Amniotic epithelial cell (primary cell): ENCODE measurements around the gene DDX51.

Experiments
- DNase-seq: peaks from one replicate; pipeline ENCODE4 v3.0.0-alpha.2; 2010; ENCODE audit warnings: low read depth

The DDX51 gene, protein sequence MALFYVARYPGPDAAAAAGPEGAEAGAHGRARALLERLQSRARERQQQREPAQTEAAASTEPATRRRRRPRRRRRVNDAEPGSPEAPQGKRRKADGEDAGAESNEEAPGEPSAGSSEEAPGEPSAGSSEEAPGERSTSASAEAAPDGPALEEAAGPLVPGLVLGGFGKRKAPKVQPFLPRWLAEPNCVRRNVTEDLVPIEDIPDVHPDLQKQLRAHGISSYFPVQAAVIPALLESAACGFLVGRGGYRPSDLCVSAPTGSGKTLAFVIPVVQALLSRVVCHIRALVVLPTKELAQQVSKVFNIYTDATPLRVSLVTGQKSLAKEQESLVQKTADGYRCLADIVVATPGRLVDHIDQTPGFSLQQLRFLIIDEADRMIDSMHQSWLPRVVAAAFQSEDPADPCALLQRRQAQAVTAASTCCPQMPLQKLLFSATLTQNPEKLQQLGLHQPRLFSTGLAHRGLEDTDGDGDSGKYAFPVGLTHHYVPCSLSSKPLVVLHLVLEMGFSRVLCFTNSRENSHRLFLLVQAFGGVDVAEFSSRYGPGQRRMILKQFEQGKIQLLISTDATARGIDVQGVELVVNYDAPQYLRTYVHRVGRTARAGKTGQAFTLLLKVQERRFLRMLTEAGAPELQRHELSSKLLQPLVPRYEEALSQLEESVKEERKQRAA

DNA sequence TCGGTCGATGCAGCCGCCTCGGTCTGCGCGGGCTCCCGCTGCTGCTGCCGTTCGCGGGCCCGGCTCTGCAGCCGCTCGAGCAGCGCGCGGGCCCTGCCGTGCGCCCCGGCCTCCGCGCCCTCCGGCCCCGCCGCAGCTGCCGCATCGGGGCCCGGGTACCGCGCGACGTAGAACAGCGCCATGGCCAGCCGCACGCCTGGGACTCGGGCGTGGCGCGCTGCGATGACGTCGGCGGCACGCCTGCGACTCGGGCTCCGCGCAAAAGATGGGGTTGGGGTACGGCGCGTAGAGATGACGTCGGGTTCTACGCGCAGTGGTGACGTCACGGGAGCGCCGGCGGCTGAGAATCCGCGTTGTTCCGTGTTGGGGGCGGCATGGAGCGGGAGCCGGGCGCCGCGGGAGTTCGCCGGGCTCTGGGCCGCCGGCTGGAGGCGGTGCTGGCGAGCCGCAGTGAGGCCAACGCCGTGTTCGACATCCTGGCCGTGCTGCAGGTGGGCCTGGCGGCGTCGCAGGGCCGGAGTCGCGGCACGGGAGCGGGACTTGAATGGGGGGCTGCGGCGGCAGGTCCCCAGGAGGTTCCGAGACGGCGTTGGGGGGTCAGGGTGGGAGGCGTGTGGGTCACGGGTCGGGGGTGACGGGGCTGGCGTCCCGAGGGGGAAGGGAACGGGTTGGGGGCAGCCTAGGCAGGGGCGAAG lies at the start of gene DDX51, which contains the start of gene NOC4L:
DDX51 (minus strand) TSS at position 205 of the 695 bp plus-strand sequence; CDS start at position 182, 23 bp downstream.
NOC4L (plus strand) TSS at position 343 of the 695 bp plus-strand sequence; CDS start at position 375, 32 bp downstream.
- peak; percentile 88 for DNase-seq

DNA sequence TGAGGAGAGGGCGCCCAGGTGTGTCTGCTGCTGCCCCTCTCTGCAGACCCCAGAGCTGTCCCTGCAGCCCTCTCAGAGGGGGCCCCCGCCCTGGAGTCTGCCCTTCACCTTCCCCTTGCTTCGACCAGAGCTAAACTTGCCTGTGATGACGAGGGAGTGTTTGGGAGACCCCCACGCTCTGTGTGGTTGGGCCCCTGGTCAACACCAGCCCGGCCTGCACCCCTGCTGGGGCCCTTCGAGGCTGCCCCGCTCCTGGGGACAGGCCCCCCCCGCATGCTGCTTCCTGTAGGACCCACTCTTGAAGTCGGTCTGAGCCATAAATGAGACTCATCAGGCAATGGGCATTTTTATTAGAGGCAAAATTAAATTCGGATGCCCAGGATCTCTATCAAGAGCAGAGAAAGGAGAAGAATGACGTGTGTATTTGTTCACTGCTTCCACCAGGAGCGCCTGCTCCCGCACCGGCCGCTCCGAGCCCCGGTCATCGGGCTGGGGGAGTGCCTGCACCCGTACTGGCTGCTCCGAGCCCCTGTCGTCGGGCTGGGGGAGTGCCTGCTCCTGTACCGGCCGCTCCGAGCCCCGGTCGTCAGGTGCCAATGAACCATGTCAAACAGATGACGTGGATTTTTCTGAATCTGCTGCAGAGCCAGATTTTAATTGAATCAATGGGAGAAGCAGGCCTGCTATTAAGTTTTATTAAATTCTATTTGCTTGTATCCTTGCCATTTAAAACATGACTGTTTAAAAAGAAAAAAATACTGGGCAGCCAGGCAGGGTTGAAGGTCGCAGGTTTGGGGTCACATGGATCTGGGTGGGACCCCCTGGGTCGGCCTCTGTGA lies 47.8 kb upstream of the DDX51 start:
- DNase-seq = no peak

GRCh38 chr12:132190834-132191500 lies 46.8 kb upstream of the DDX51 start:
- no peak for DNase-seq

DNA sequence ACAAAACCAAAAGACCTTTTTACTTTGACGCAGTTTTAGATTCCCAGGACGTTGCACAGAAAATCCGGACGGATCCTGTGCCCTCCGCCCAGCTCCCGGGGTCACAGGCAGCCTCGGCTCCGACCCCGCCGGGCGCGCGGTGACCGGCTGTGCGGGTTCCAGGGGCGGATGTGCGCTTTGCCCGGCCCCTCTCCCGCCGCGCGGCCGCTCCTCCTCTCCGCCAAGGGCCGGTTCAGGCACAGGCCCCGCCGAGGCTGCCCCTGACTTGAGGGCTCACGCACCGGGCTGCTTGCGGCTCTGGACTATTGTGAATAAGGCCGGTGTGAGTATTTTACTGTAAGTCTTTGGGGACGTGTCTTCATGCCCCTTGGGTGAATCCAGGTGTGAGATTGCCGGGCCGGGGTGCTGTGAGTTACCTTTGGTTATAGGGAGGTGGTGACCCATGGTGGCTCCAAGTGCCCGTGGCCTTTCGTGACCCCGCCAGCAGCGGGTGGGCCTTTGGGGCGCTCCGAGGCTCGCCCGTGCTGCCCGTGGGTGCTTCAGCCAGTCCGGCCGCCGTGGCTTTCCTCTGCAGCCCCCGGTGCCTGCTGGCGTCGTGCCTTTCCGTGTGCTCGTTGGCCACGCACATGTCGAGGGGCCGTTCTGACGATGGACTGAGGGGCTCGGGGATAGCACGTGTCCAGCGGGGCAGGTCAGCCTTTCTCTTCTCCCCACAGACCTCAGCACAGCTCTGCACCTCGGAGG lies 46.1 kb upstream of the DDX51 start:
- no peak for DNase-seq

- peak; percentile 88 for DNase-seq
Measured at GRCh38 chr12:132189378-132190011, 45.4 kb upstream of the DDX51 start.

GRCh38 chr12:132188916-132189325 lies 44.8 kb upstream of the DDX51 start:
- no peak for DNase-seq

- DNase-seq = no peak
Measured at GRCh38 chr12:132188451-132188901, 44.4 kb upstream of the DDX51 start.

DNA sequence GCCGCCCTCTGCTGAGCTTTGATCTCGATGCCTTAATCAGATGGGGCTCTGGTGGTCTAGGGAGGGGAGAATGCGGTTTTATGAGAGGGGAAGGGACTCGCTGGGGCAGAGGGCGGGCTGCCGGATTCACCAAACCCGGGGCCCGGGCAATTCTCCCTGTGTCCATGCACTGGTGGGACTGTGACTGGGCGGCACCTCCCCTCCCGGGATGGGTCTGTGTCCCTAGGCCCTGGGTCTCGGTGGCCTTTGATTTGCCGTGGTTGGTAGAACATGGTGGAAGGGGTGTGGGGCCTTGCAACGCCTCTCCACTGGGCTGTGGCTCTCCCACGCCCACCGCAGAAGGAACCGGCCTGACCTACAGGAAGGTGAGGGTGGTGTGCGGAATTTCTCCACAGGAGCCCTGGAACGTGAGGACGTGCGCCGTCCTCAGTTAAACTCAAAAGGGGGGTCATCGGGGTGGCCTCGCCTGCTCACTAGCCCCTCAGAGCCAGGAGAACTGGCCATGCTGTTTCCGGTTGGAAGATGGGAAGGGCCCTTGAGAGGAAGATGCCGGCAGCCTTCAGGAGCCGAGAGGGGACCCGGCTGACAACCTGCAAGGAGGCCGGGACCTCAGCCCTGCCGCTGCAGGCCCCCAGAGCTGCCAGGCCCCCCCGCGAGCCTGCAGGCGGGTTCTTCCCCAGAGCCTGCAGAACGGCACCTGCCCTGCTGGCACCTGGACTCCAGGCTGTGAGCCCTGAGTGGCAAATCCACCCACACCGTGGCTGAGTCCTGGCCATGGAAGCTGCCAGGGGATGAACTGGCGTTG lies 43.7 kb upstream of the DDX51 start:
- DNase-seq = no peak

GRCh38 chr12:132186857-132187620 lies 42.9 kb upstream of the DDX51 start:
- no peak for DNase-seq

- DNase-seq = no peak
Measured at GRCh38 chr12:132186208-132186856, 42.2 kb upstream of the DDX51 start.

GRCh38 chr12:132185705-132186104 lies 41.6 kb upstream of the DDX51 start:
- DNase-seq = no peak

DNA sequence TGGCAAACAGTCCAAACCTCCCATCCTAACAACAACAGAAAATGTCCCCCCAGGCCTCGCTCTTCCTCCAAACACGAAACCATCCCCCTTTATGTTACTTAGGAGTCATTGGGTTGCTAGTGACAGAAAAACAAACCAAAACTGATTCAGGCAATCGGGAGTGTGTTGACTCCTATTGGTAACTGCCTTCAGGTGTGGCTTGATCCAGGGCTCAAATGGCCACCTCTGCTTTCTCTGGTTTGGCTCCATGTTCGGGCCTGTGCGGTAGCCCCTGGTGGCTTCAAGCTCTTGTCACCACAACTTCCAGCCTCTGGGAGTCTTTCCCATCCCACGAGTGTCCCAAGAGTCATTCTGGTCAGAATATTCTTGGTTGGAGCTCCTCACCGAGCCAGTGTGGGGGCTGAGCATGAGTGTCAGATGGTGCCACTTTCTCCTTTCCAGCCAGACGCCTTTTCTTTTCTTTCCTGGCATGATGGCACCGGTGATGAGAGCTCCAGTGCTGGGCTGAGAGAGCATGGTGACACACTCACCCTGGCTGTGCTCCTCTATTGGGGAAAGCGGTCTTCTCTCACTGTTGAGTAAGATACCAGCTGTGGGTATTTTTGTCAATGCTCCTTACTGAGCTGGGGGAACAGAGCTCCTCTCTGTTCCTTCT lies 38.7 kb upstream of the DDX51 start:
- DNase-seq = no peak

- no peak for DNase-seq
Measured at GRCh38 chr12:132182206-132182710, 38.1 kb upstream of the DDX51 start.

- no peak for DNase-seq
Measured at GRCh38 chr12:132181570-132182200, 37.6 kb upstream of the DDX51 start.

GRCh38 chr12:132180648-132181546 lies 36.8 kb upstream of the DDX51 start:
- DNase-seq = no peak
